ENCODE data around the gene RIMKLB. TPM values are rescaled to one million over a fixed set of nuclear protein-coding genes. Genes with fewer than 3 reads are reported as not detected.
A peak's percentile ranks its signal among the peaks of the same experiment; 100 is the strongest.
"Not testable (repeated sequence)": the region's sequence is repeated elsewhere in the genome, so short reads cannot be mapped to it uniquely, and the experiment has no call there.

RIMKLB gene
- total RNA-seq, 6 donors from 2014 or later: 25.2 to 103 (median 40.1) TPM

DNA sequence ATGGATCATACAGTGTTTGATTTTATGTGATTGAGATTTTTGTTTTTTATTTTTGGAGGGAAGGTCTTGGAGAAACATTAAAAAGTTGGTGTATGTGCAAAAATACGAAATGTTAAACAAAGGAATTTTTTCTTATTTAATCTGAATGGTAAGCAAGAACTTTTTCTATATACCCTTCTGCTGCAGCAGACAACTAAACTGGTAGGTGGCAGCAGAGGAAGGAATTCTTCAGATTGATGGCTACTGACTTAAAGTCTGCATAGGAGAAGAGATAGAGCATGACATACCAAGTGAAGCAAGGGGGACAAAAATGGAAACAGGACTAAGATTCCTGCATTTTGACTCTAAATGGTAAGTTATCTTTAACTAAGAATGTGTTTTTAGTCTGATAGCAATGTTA is 82.6 kb downstream of the RIMKLB start:
- no peaks in the 10 kb centered on the region for H3K27me3 ChIP-seq
- WGBS, 2 donors: 83 to 91% methylated on average over 1 of the region's 1 CpG
- H3K27ac ChIP-seq: no peak overlapping the region
- ATAC-seq (ENCODE audit: low FRiP score in 2 of 2) (no peak), DNase-seq (no peak)
- no peaks in the 10 kb centered on the region for H3K9me3 ChIP-seq
- peaks cover 0 to 8% (median 5%) of the 10 kb centered on the region in 4 donors for H3K4me1 ChIP-seq
- TF ChIP-seq, protein P1, sequence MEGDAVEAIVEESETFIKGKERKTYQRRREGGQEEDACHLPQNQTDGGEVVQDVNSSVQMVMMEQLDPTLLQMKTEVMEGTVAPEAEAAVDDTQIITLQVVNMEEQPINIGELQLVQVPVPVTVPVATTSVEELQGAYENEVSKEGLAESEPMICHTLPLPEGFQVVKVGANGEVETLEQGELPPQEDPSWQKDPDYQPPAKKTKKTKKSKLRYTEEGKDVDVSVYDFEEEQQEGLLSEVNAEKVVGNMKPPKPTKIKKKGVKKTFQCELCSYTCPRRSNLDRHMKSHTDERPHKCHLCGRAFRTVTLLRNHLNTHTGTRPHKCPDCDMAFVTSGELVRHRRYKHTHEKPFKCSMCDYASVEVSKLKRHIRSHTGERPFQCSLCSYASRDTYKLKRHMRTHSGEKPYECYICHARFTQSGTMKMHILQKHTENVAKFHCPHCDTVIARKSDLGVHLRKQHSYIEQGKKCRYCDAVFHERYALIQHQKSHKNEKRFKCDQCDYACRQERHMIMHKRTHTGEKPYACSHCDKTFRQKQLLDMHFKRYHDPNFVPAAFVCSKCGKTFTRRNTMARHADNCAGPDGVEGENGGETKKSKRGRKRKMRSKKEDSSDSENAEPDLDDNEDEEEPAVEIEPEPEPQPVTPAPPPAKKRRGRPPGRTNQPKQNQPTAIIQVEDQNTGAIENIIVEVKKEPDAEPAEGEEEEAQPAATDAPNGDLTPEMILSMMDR (IDR thresholded peaks at IDR 0.05): peak in 2 of 6 experiments; percentile 22 to 24
- TF ChIP-seq EP300 (IDR thresholded peaks at IDR 0.05) (no peak), POLR2A (IDR thresholded peaks at IDR 0.05) (no peak), POLR2AphosphoS5 (IDR thresholded peaks at IDR 0.05) (no peak)
- H3K36me3 ChIP-seq: peaks cover 0 to 13% (median 7%) of the 10 kb centered on the region in 4 donors
- H3K4me3 ChIP-seq: no peak overlapping the region

- 66 to 81% methylated on average over 2 of the region's 2 CpGs for WGBS, 2 donors
- H3K9me3 ChIP-seq: no peaks in the 10 kb centered on the region
- no peak for DNase-seq
- no peak overlapping the region for H3K4me3 ChIP-seq
- ATAC-seq (ENCODE audit: low FRiP score in 2 of 2): no peak
- peaks cover 0 to 8% (median 5%) of the 10 kb centered on the region in 4 donors for H3K4me1 ChIP-seq
- H3K27me3 ChIP-seq: no peaks in the 10 kb centered on the region
- H3K27ac ChIP-seq: no peak overlapping the region
- peaks cover 0 to 13% (median 7%) of the 10 kb centered on the region in 4 donors for H3K36me3 ChIP-seq
- TF ChIP-seq POLR2A (IDR thresholded peaks at IDR 0.05) (no peak), EP300 (IDR thresholded peaks at IDR 0.05) (no peak), POLR2AphosphoS5 (IDR thresholded peaks at IDR 0.05) (no peak)
- TF ChIP-seq, protein P1 (IDR thresholded peaks at IDR 0.05): no peak
These were observed 83.8 kb downstream of the RIMKLB start for GRCh38 chr12:8781381-8782127.

- no peaks in the 10 kb centered on the region for H3K9me3 ChIP-seq
- peaks cover 0 to 6% (median 4%) of the 10 kb centered on the region in 4 donors for H3K4me1 ChIP-seq
- TF ChIP-seq EP300 (IDR thresholded peaks at IDR 0.05): no peak
- TF ChIP-seq POLR2A (IDR thresholded peaks at IDR 0.05): no peak
- TF ChIP-seq, protein P1 (IDR thresholded peaks at IDR 0.05): no peak
- TF ChIP-seq POLR2AphosphoS5 (IDR thresholded peaks at IDR 0.05): no peak
- DNase-seq: no peak
- H3K4me3 ChIP-seq: no peak overlapping the region
- peaks cover 0 to 13% (median 7%) of the 10 kb centered on the region in 4 donors for H3K36me3 ChIP-seq
- no peaks in the 10 kb centered on the region for H3K27me3 ChIP-seq
- ATAC-seq (ENCODE audit: low FRiP score in 2 of 2): no peak
- no peak overlapping the region for H3K27ac ChIP-seq
These were observed 86.6 kb downstream of the RIMKLB start for GRCh38 chr12:8784290-8784888.

DNA sequence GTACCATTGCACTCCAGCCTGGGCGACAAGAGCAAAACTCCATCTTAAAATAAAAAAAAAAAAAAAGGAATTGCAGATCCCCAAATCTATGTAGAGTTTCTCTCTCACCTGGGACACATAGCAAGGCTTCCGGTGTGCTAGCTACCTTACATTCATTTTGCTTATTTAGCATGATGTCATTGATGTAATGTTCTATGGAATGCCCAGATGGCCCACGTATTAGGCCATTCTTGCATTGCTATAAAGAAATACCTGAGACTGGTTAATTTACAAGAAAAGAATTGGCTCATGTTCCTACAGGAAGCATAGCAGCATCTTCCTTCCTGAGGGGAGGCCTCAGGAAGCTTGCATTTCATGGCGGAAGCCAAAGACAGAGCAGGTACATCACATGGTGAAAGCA is 87.7 kb downstream of the RIMKLB start:
- Histone ChIP-seq H3K27ac (no peak overlapping the region), H3K27me3 (no peaks in the 10 kb centered on the region), H3K4me1 (peaks cover 0 to 6% (median 4%) of the 10 kb centered on the region in 4 donors), H3K36me3 (peaks cover 0 to 13% (median 7%) of the 10 kb centered on the region in 4 donors), H3K9me3 (no peaks in the 10 kb centered on the region), H3K4me3 (no peak overlapping the region)
- ATAC-seq (ENCODE audit: low FRiP score in 2 of 2): no peak
- no peak for DNase-seq
- WGBS, 2 donors: 74 to 75% methylated on average over 4 of the region's 4 CpGs
- TF ChIP-seq EP300 (IDR thresholded peaks at IDR 0.05): no peak
- TF ChIP-seq, protein P1 (IDR thresholded peaks at IDR 0.05): no peak
- no peak for TF ChIP-seq POLR2AphosphoS5 (IDR thresholded peaks at IDR 0.05)
- TF ChIP-seq POLR2A (IDR thresholded peaks at IDR 0.05): no peak

- not testable (repeated sequence) for H3K27ac ChIP-seq; H3K4me1 ChIP-seq; ATAC-seq (ENCODE audit: low FRiP score in 2 of 2); H3K27me3 ChIP-seq; H3K4me3 ChIP-seq; H3K9me3 ChIP-seq
- DNase-seq: peak in 1 of 2 donors; percentile 65
- 93 to 98% methylated on average over 3 to 22 of the region's 28 CpGs for WGBS, 2 donors
- peaks cover 0 to 13% (median 7%) of the 10 kb centered on the region in 4 donors for H3K36me3 ChIP-seq
These were observed 89.4 kb downstream of the RIMKLB start for GRCh38 chr12:8787206-8787605.

DNA sequence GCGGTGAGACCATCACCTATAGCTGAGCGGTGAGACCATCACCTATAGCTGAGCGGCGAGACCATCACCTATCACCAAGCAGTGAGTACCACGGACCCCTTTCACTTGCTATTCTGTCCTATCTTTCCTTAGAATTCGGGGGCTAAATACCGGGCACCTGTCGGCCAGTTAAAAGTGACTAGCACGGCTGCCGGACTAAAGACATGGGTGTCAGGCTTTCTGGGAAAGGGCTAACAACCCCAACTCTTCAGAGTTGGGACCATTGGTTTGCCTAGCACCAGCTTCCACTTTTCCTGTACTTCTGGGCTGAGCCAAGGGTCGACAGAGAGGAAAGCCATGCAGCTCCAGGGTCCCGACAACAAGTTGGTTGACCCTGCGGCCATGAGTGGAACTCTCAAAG is 90.9 kb downstream of the RIMKLB start:
- not testable (repeated sequence) for H3K4me1 ChIP-seq; H3K9me3 ChIP-seq; H3K36me3 ChIP-seq; H3K27me3 ChIP-seq; ATAC-seq (ENCODE audit: low FRiP score in 2 of 2); DNase-seq; H3K4me3 ChIP-seq; H3K27ac ChIP-seq
- 77% methylated on average over 11 of the region's 13 CpGs; no CpG with 5 or more reads in 1 of the 2 donors for WGBS, 2 donors

- not testable (repeated sequence) for H3K27ac ChIP-seq; H3K27me3 ChIP-seq; DNase-seq; H3K9me3 ChIP-seq; ATAC-seq (ENCODE audit: low FRiP score in 2 of 2); H3K4me3 ChIP-seq; H3K4me1 ChIP-seq; H3K36me3 ChIP-seq
- 85 to 89% methylated on average over 11 to 13 of the region's 13 CpGs for WGBS, 2 donors
These were observed 91.7 kb downstream of the RIMKLB start for GRCh38 chr12:8789341-8790013.

- peak in 1 of 2 donors; percentile 30 for DNase-seq
- H3K4me1 ChIP-seq: not testable (repeated sequence)
These were observed 95.4 kb downstream of the RIMKLB start for GRCh38 chr12:8793226-8793625.

More at GRCh38 chr12:8793226-8793625, 95.4 kb downstream of the RIMKLB start:
- H3K27ac ChIP-seq; H3K36me3 ChIP-seq; H3K9me3 ChIP-seq; ATAC-seq (ENCODE audit: low FRiP score in 2 of 2); H3K4me3 ChIP-seq; H3K27me3 ChIP-seq: not testable (repeated sequence)
- 54 to 72% methylated on average over 2 to 4 of the region's 4 CpGs for WGBS, 2 donors

Data from upper lobe of left lung (tissue), 6 donors.